Activated naive CD4-positive, alpha-beta T cell treated with anti-CD3 and anti-CD28 coated beads, Interleukin-2, amount 50 U/mL, for 24 hours (primary cell): ENCODE measurements around the gene DTL.

Experiments used
- H3K27ac Mint-ChIP-seq: one replicate; pipeline ENCODE4 v1.8.0; 2021; ENCODE audit warnings: mild to moderate bottlenecking, mixed read lengths
- H3K27me3 Mint-ChIP-seq: one replicate; pipeline ENCODE4 v1.8.0; 2021; ENCODE audit warnings: mixed read lengths
- H3K36me3 Mint-ChIP-seq: one replicate; pipeline ENCODE4 v1.8.0; 2021; ENCODE audit warnings: mixed read lengths
- H3K4me1 Mint-ChIP-seq: one replicate; pipeline ENCODE4 v1.8.0; 2021; ENCODE audit warnings: mixed read lengths
- H3K4me3 Mint-ChIP-seq: one replicate; pipeline ENCODE4 v1.8.0; 2021; ENCODE audit warnings: mild to moderate bottlenecking, mixed read lengths
- H3K9me3 Mint-ChIP-seq: one replicate; pipeline ENCODE4 v1.8.0; 2021; ENCODE audit warnings: mixed read lengths

DTL gene

DNA sequence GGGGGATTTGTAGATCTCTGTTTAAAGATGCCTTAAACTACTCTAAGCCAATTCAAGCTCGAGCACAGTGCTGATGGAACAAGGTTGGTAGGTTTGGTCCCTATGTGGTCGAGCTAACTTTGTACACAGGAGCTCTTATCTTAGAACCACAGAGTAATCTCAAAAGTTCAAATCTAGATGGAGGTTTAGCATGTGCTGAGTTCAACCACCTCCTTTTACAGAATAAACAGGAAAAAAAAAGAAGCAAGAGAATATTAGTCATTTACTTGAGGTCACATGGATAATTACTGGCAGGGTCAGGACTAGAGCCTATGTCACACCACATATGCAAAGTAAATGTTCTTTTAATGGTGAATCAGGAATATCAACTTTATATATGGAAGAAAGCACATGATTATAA, 86.2 kb downstream of the DTL start:
- Mint-ChIP-seq H3K4me3 (no peak overlapping the region), H3K9me3 (no peaks in the 10 kb centered on the region), H3K4me1 (peaks cover 5% of the 10 kb centered on the region), H3K36me3 (no peaks in the 10 kb centered on the region), H3K27me3 (no peaks in the 10 kb centered on the region), H3K27ac (no peak overlapping the region)

DNA sequence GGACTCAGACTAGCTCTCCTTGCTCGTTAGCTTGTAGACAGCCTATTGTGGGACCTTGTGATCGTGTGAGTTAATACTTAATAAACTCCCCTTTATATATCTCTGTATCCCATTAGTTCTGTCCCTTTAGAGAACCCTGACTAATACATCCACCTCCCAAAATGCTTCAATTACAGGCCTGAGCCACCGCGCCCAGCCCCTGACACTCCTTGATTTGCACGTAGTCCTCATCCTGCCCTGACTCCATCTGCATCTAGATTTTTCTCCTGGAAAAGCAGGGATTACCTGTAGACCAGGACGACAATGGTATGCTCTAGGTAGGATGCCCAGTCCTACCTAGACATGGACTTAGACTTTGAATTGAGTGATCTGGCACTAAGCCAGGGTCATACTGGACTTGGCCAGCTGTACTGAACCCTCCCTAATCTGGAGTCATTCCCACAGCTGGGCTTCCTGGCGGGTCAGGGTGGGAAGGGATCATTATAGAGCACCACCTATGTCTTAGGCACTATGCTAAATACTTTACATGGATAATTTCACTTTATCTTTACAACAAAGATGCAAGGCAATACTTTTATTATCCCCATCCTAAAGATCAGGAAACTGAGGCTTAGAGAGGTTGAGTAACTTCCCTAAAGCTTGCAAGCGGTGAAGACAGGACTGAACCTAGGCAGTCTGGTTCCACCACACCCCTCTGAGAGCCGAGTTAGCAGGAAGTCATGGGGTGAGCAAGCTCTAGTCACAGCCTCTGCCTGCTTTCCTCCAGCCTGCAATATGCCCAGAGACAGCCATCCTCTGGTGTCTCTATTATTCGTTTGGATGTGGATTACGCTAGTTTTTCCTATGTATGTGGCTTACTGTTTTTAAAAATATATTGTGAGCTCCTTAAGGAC, 89.4 kb downstream of the DTL start:
- H3K27ac Mint-ChIP-seq, result no peak overlapping the region
- H3K9me3 Mint-ChIP-seq, result no peaks in the 10 kb centered on the region
- no peak overlapping the region for H3K4me3 Mint-ChIP-seq
- no peaks in the 10 kb centered on the region for H3K36me3 Mint-ChIP-seq
- peaks cover 5% of the 10 kb centered on the region for H3K4me1 Mint-ChIP-seq
- H3K27me3 Mint-ChIP-seq, result no peaks in the 10 kb centered on the region

DNA sequence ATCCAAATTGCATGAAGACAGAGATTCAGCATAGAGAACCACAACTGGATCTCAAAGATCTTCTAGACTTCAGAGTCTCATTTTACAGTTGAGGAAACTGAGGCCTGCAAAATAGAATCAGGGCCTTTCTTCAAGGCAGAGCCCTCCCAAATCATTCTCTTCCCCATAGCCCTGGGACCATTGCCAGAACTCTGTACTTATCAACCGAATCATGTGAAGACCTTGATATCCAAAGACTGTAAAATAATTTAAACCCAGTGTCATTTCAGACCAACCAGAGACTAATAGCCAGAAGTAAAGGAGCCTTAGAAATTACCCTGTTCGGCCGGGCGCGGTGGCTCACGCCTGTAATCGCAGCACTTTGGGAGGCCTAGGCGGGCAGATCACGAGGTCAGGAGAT, 90.1 kb downstream of the DTL start:
- Mint-ChIP-seq H3K27ac (no peak overlapping the region), H3K9me3 (no peaks in the 10 kb centered on the region), H3K4me3 (no peak overlapping the region)

DNA sequence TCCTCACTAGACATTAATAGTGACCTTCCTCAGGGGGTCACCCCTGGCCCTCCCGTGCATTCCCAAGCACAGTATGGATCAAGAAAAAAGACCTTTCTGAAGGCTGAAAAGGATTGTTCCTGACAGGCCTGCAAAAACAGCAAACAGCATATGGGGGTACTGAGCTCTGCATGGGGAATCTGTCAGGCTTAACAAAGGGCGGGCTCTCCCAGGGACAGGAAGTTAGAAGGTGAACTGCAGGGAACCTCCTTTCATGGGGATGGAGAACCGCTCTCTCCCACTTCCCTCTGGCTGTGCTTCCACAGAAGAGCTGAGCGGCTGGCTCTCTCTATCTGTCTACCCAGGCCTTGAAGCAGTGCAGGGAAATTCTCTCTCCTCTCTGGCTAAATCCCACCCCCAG, 91.7 kb downstream of the DTL start:
- Mint-ChIP-seq H3K36me3 (no peaks in the 10 kb centered on the region), H3K4me3 (no peak overlapping the region), H3K27ac (no peak overlapping the region), H3K9me3 (no peaks in the 10 kb centered on the region), H3K27me3 (no peaks in the 10 kb centered on the region), H3K4me1 (peaks cover 5% of the 10 kb centered on the region)

More for the DNA sequence above, 90.1 kb downstream of the DTL start:
- Mint-ChIP-seq H3K36me3 (no peaks in the 10 kb centered on the region), H3K27me3 (no peaks in the 10 kb centered on the region), H3K4me1 (peaks cover 5% of the 10 kb centered on the region)

DNA sequence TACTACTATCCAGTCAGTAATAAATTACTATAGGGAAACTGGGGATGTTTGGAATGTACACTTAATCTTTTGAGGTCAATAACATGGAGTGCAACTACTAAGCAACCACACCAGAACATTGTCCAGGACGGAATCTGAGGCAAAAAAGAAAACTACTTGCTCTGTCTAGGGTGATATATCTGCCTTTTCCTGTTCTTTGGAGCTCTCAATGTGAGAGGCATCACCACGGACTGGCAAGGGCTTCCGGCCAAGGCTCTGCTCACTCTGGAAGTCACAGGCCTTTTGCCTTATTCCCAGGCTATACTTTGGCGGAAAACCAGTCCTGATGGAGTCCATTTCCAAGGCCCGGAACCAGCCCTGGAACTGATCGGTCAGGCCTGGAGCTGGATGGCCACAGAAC, 94.2 kb downstream of the DTL start:
- no peak overlapping the region for H3K27ac Mint-ChIP-seq

DNA sequence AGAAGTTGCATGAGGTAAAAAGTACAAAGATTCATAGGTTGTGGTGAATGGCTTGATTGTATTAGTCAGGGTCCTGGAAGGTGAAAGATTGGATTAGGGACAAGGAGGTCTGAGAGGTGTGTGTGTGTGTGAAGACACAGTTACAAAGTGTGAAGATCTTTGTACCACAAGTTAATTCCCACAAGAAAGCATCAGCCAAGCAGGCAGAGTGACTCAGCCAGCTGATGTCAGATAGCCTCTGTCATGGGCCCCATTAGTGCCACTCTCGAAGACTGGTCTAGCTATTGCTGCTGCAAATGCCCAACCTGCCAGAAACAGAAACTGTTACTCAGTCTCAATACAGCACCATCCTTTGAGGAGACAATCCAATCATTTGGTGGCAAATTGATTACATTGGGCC, 96.5 kb downstream of the DTL start:
- Mint-ChIP-seq H3K27ac (no peak overlapping the region), H3K4me1 (no peaks in the 10 kb centered on the region), H3K9me3 (no peaks in the 10 kb centered on the region), H3K36me3 (peaks cover 1% of the 10 kb centered on the region), H3K4me3 (no peak overlapping the region), H3K27me3 (no peaks in the 10 kb centered on the region)

More for the DNA sequence above, 94.2 kb downstream of the DTL start:
- H3K4me3 Mint-ChIP-seq, result no peak overlapping the region
- H3K27me3 Mint-ChIP-seq, result no peaks in the 10 kb centered on the region
- no peaks in the 10 kb centered on the region for H3K9me3 Mint-ChIP-seq
- H3K36me3 Mint-ChIP-seq, result peaks cover 1% of the 10 kb centered on the region
- H3K4me1 Mint-ChIP-seq, result peaks cover 5% of the 10 kb centered on the region

DNA sequence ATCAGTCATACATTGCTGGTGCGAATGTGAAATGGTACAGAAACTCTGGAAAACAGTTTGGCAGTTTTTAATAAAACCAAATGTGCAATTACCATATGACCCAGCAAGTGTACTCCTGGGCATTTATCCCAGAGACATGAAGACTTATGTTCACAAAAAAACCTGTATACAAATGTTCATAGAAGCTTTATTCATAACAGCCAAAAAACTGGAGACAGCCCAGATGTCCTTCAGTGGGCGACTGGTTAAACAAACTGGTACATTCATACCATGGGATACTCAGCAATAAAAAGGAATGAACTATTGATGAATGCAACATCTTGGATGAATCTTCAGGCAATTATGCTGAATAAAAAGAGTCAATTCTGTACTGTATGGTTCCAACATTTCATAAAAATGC, 97.8 kb downstream of the DTL start:
- H3K4me3 Mint-ChIP-seq, result no peak overlapping the region
- peaks cover 1% of the 10 kb centered on the region for H3K36me3 Mint-ChIP-seq
- no peak overlapping the region for H3K27ac Mint-ChIP-seq
- H3K4me1 Mint-ChIP-seq, result no peaks in the 10 kb centered on the region
- no peaks in the 10 kb centered on the region for H3K27me3 Mint-ChIP-seq
- H3K9me3 Mint-ChIP-seq, result no peaks in the 10 kb centered on the region

DNA sequence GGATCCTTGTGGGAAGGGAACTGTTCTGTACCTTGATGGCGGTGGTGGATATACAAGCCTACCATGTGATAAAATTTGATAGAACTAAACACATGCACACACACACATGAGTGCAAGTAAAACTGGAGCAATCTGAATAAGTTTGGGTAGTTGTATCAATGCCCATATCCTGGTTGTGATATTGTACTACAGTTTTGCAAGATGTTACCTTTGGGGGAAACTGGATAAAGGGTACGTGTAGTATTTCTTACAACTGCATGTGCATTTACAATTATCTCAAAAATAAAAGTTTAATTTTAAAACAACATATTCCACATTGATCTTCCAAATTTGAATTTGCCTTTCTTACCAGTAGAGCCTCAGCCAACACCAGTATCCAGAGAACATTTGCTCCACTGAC, 99.6 kb downstream of the DTL start:
- Mint-ChIP-seq H3K36me3 (peaks cover 1% of the 10 kb centered on the region), H3K4me3 (no peak overlapping the region), H3K9me3 (no peaks in the 10 kb centered on the region), H3K4me1 (no peaks in the 10 kb centered on the region), H3K27ac (no peak overlapping the region), H3K27me3 (no peaks in the 10 kb centered on the region)

DNA sequence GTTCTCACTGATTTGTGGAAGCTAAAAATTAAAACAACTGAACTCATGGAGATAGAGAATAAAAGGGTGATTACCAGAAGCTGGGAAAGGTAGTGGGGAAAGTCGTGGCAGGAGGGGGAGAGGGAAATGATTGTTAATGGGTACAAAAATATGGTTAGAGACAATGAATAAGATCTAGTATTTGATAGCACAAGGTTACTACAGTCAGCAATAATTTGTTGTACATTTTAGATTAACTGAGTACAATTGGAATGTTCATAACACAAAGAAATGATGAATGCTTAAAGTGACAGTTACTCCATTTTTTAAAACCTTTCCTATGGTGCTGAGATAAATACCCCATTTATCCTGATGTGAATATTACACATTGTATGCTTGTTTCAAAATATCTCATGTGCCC, 102.3 kb downstream of the DTL start:
- Mint-ChIP-seq H3K4me3 (no peak overlapping the region), H3K36me3 (peaks cover 1% of the 10 kb centered on the region), H3K27me3 (no peaks in the 10 kb centered on the region)

DNA sequence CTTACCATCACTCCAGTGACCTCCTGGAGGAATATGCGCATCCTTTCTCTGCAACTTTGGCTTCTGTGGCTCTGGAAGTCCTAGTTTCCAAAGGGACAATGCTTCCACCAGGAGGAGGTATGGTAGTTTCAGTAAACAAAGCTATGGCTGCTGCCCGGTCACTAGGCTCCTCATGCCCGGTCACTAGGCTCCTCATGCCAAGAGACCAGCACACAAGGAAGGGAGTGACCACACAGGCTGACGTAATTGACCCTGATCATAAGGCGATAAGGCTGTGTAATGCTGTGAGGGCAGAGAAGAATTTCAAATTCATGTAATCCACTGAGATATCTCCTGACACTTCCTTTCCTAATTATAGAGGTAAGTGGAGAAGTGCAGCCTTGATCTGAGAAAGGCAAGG, 102.9 kb downstream of the DTL start:
- H3K9me3 Mint-ChIP-seq, result no peaks in the 10 kb centered on the region
- H3K27me3 Mint-ChIP-seq, result no peaks in the 10 kb centered on the region
- H3K4me1 Mint-ChIP-seq, result no peaks in the 10 kb centered on the region
- H3K36me3 Mint-ChIP-seq, result peaks cover 1% of the 10 kb centered on the region
- no peak overlapping the region for H3K4me3 Mint-ChIP-seq
- H3K27ac Mint-ChIP-seq, result no peak overlapping the region

More for the DNA sequence above, 102.3 kb downstream of the DTL start:
- Mint-ChIP-seq H3K4me1 (no peaks in the 10 kb centered on the region), H3K9me3 (no peaks in the 10 kb centered on the region), H3K27ac (no peak overlapping the region)

DNA sequence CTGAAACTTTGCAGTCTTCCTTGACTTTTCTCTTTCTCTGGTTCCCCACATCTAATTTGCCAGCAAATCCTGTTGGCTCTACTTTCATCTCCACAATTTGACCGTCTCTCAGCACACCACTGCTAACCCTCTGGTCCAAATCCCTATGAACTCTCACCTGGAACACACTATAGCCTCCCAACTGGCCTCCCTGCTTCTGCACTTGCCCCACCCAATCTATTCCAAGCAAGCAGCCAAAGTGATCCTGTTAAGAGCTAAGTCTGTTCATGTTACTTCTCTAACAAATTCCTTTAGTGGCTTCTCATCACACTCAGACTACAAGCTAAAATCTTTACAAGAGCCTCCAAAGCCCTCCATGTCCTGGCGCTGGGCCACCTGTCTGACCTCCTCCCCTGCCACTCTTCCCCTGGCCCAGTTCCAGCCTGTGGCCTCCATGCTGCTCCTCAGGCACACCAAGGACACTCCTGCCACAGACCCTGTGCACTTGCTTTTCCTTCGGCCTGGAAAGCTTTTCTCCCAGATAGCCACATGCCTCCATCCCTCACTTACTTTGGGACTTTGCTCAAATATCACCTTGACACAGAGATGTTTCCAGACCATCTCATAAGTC, 104.1 kb downstream of the DTL start:
- Mint-ChIP-seq H3K27ac (no peak overlapping the region), H3K36me3 (peaks cover under 1% of the 10 kb centered on the region), H3K4me3 (no peak overlapping the region), H3K27me3 (no peaks in the 10 kb centered on the region), H3K9me3 (no peaks in the 10 kb centered on the region), H3K4me1 (no peaks in the 10 kb centered on the region)

DNA sequence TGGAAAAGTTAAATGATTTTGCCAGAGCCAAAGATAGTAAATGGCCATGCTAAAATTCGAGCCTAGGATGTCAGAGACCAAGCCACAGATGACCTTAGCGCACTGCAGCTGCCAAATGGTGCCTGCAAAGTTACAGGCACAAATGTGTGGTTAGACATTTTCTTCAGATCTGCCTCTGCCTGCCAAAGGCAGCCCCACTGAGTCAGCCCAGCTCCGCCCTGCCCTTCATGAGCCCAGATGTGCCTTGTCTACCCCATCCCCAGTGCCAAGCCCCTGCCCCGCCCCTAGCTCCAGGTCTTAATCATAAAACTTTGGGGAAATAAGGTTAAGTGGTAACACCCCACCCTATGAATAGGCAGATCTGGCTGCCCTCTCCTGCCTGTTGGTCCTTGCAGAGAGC, 105.9 kb downstream of the DTL start:
- Mint-ChIP-seq H3K27ac (no peak overlapping the region), H3K36me3 (no peaks in the 10 kb centered on the region), H3K27me3 (no peaks in the 10 kb centered on the region), H3K9me3 (no peaks in the 10 kb centered on the region), H3K4me3 (no peak overlapping the region), H3K4me1 (no peaks in the 10 kb centered on the region)

DNA sequence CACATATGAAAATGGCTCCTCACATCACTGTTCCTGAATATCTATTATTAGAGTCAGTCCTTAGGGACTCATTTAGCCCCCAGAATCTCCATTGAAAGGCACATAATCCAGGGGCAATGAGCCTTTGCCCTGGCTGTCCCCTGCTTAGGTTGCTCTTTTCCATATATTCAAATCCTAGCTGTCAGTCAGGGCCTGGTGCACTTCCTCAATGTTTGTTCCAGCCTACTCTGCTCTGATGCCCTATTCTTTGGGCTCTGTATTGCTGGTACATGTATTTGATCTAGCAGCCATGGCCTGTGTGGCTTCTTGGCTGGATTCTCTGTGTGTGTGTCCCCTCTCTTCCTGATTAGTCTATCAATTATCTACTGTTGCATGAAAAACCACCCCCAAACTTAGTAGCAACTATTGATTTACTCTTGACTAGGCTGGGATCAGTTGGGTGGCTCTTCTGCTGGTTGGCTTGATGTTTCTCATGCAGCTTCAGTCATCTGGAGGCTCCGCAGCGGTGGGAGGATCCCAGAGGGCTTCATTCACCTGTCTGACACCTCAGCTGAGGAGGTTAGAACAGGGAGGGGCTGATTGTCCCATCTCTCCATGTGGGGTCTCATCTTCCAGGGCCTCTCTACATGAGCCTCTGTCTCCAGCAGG, 107.5 kb downstream of the DTL start:
- H3K27ac Mint-ChIP-seq, result no peak overlapping the region
- H3K4me3 Mint-ChIP-seq, result no peak overlapping the region
- no peaks in the 10 kb centered on the region for H3K4me1 Mint-ChIP-seq
- no peaks in the 10 kb centered on the region for H3K36me3 Mint-ChIP-seq
- no peaks in the 10 kb centered on the region for H3K27me3 Mint-ChIP-seq
- H3K9me3 Mint-ChIP-seq, result no peaks in the 10 kb centered on the region

DNA sequence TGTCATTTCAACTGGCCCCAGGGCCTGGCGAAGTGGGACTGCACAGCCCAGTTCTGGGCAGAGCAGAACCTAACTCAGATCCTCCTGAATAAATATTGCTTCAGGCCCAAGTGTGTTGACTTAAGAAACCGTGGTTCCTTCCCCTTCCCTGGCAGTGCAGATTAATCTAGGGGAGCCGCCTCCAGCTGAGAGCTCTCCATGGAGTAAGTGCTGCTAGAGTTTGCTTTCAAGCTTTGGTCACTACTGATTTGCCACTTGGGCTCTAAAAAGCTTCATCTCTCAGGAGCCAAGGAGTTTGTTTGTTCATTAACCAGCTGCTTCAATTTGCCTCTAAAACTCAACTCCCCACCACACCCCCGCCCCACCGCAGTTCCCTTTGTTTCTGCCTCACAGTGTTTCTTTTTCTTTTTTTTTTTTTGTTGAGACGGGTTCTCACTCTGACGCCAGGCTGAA, 112.1 kb downstream of the DTL start:
- Mint-ChIP-seq H3K4me1 (no peaks in the 10 kb centered on the region), H3K27me3 (no peaks in the 10 kb centered on the region), H3K9me3 (no peaks in the 10 kb centered on the region), H3K4me3 (no peak overlapping the region), H3K27ac (no peak overlapping the region), H3K36me3 (no peaks in the 10 kb centered on the region)

DNA sequence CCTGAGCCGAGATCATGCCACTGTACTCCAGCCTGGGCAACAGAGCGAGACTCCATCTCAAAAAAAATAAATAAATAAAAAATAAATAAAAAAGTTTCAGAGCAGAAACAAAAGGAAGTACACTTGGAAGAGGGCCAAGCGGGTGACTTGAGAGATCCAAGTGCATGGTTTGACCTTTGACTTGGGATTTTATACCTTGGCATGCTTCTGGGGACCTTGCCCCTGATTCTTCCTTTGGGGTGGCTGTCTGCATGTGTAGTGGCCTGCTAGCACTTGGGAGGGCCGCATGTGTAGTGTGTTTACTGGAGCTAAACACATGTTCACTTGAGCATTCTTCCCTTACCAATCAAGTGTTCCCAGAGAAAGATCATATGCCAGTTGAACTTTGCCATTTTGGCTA, 114.0 kb downstream of the DTL start:
- no peaks in the 10 kb centered on the region for H3K9me3 Mint-ChIP-seq
- no peak overlapping the region for H3K27ac Mint-ChIP-seq
- no peak overlapping the region for H3K4me3 Mint-ChIP-seq
- no peaks in the 10 kb centered on the region for H3K27me3 Mint-ChIP-seq
- no peaks in the 10 kb centered on the region for H3K36me3 Mint-ChIP-seq
- no peaks in the 10 kb centered on the region for H3K4me1 Mint-ChIP-seq

DNA sequence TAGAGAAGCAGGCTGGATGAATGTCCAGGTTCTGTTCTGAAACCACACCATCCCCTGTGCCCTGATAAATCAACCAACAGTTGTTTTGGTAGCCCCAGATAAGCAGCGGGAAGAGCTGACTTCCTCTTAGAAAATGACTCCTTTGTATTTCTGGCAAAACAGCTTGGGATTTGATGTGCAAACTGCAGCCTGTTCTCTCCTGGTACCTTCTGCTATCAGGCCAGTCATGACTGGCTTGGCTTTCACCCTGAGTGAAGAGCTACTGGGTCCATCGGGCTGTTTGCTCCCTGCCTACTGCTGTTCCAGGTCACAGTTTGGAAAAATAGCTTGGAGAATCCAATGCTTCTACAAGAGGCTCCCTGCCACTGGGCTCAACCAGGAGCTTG, 116.8 kb downstream of the DTL start:
- Mint-ChIP-seq H3K4me3 (no peak overlapping the region), H3K27me3 (no peaks in the 10 kb centered on the region), H3K9me3 (no peaks in the 10 kb centered on the region), H3K36me3 (no peaks in the 10 kb centered on the region), H3K27ac (no peak overlapping the region), H3K4me1 (no peaks in the 10 kb centered on the region)
